Lower lobe of right lung (tissue), 2 donors: ENCODE data around the gene NUDT2. TPM values are rescaled to one million over a fixed set of nuclear protein-coding genes. Genes with fewer than 3 reads are reported as not detected.

Source experiments
- ATAC-seq, 2 donors: fragments of 200-7000 bp; cut with Tn5 transposase; one replicate each; pipeline ENCODE4 v1.9.1; 2020 to 2022; ENCODE audit warnings: mild to moderate bottlenecking in 2 of 2, moderate library complexity in 2 of 2
- DNase-seq: peaks from one replicate; pipeline ENCODE4 v3.0.0-alpha.2; 2020
- H3K27ac ChIP-seq: fragments of 200-600 bp; one replicate; pipeline ENCODE4 v1.8.0; 2022
- H3K27me3 ChIP-seq: fragments of 200-600 bp; one replicate; pipeline ENCODE4 v1.8.0; 2022; ENCODE audit warnings: low read depth
- H3K36me3 ChIP-seq: fragments of 200-600 bp; one replicate; pipeline ENCODE4 v1.8.0; 2022; ENCODE audit warnings: mild to moderate bottlenecking
- H3K4me1 ChIP-seq: fragments of 200-600 bp; one replicate; pipeline ENCODE4 v1.8.0; 2022
- H3K4me3 ChIP-seq: fragments of 200-600 bp; one replicate; pipeline ENCODE4 v1.8.0; 2022; ENCODE audit warnings: mild to moderate bottlenecking
- H3K9me3 ChIP-seq: fragments of 200-600 bp; one replicate; pipeline ENCODE4 v1.8.0; 2022
- CTCF ChIP-seq: fragments of 200-600 bp; IDR thresholded peaks from one replicate; pipeline ENCODE4 v1.8.0; 2022; ENCODE audit warnings: antibody characterized with exemption, mild to moderate bottlenecking
- intact Hi-C: fragments of 100-400 bp; cut with DNase I; formaldehyde crosslinking; loops from one replicate; pipeline ENCODE4 v1.11.0; 2022
- total RNA-seq: library from RNA; stranded (reverse); fragmentation: NEBNext Ultra II Directional; extraction: Animal tissue kit (Norgen Biotek cat#: 25700); gene quantifications from one replicate; pipeline ENCODE4 v1.2.1, GENCODE V29; 2021
- donor health status: DM: no; HTN: yes; CAD: no; lungs with severe emphysema.

The NUDT2 gene
- total RNA-seq, 1 donor from 2014 or later = 13.5 TPM

- Histone ChIP-seq H3K4me1 (no peaks in the 10 kb centered on the region), H3K36me3 (peaks cover 6% of the 10 kb centered on the region), H3K4me3 (no peak overlapping the region), H3K9me3 (no peaks in the 10 kb centered on the region), H3K27me3 (no peaks in the 10 kb centered on the region), H3K27ac (no peak overlapping the region)
- ATAC-seq (no peak), DNase-seq (no peak)
- no peak for TF ChIP-seq CTCF
- intact Hi-C loops = no loop called here
These were observed 40.3 kb downstream of the NUDT2 start for GRCh38 chr9:34369636-34370035.

- no peaks in the 10 kb centered on the region for H3K27me3 ChIP-seq
- no peaks in the 10 kb centered on the region for H3K9me3 ChIP-seq
- no peak for DNase-seq
- no peak overlapping the region for H3K27ac ChIP-seq
- H3K4me3 ChIP-seq = peak overlapping the region; percentile 23
- H3K4me1 ChIP-seq = peaks cover 7% of the 10 kb centered on the region
- no peak for TF ChIP-seq CTCF
- no peak for ATAC-seq
- intact Hi-C loops = no loop called here
- H3K36me3 ChIP-seq = peaks cover 6% of the 10 kb centered on the region
These were observed 41.1 kb downstream of the NUDT2 start for GRCh38 chr9:34370335-34370969.

- Histone ChIP-seq H3K4me3 (peak overlapping the region; percentile 23), H3K27ac (no peak overlapping the region), H3K9me3 (no peaks in the 10 kb centered on the region), H3K36me3 (peaks cover 6% of the 10 kb centered on the region), H3K27me3 (no peaks in the 10 kb centered on the region), H3K4me1 (peaks cover 15% of the 10 kb centered on the region)
- no peak for TF ChIP-seq CTCF
- DNase-seq (no peak), ATAC-seq (no peak)
- intact Hi-C loops = no loop called here
These were observed 41.9 kb downstream of the NUDT2 start for GRCh38 chr9:34370970-34371880.

- no peak for TF ChIP-seq CTCF
- Histone ChIP-seq H3K36me3 (peaks cover 6% of the 10 kb centered on the region), H3K9me3 (no peaks in the 10 kb centered on the region), H3K4me1 (peaks cover 18% of the 10 kb centered on the region), H3K27ac (no peak overlapping the region), H3K4me3 (no peak overlapping the region), H3K27me3 (no peaks in the 10 kb centered on the region)
- intact Hi-C loops = no loop called here
- ATAC-seq = no peak
- DNase-seq = no peak
These were observed 42.6 kb downstream of the NUDT2 start for GRCh38 chr9:34371886-34372466.

DNA sequence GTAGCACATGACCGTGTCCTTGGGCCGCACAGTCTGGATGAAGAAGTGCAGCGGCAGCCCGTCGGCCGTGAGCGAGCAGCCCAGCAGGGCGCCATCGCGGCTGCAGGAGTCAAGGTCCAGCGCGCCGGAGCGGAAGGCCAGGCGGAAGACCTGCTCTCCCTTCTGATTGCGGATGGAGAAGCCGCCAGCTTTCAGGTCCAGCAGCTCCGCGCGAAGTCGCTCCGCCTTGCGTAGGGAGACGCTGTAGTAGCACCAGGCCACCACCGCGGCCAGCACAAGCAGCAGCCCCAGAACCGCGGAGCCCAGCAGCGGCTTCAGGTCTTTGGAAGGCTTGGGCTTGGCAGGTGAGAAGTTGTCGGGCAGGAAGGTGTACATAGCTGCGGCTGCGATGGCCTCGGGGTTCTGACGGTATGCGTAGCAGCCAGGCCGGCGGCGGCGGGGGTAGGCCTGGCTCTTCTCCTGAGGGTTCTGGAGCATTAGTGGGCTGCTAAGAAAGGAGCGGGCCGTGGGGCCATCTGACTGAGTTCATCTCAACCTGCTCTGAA lies 43.2 kb downstream of the NUDT2 start:
- H3K27ac ChIP-seq = no peak overlapping the region

More for the DNA sequence above, 43.2 kb downstream of the NUDT2 start:
- H3K4me1 ChIP-seq = peaks cover 23% of the 10 kb centered on the region
- intact Hi-C loops = no loop called here
- H3K9me3 ChIP-seq = no peaks in the 10 kb centered on the region
- peaks cover 6% of the 10 kb centered on the region for H3K36me3 ChIP-seq
- ATAC-seq (no peak), DNase-seq (no peak)
- no peak overlapping the region for H3K4me3 ChIP-seq
- no peaks in the 10 kb centered on the region for H3K27me3 ChIP-seq
- no peak for TF ChIP-seq CTCF
